Astrocyte (in vitro differentiated cells and primary cell): Measurements from ENCODE around the gene ZNF813. TPM values are rescaled to one million over a fixed set of nuclear protein-coding genes. Genes with fewer than 3 reads are reported as not detected.
"Not testable (repeated sequence)": the region's sequence is repeated elsewhere in the genome, so short reads cannot be mapped to it uniquely, and the experiment has no call there.

ENCODE experiments used
- DNase-seq: peaks from one replicate; pipeline ENCODE4 v3.0.0-alpha.2; 2010; ENCODE audit warnings: low read depth
- FAIRE-seq: peaks from 2 replicates; lab custom pipeline; 2011; peaks lifted over from hg19 to GRCh38; lab: Jason Lieb, UNC
- H2AFZ ChIP-seq: 2 replicates; pipeline ENCODE4 v1.6.0; 2012; ENCODE audit warnings: low read depth, low read length, inconsistent platforms
- H3K27ac ChIP-seq: 2 replicates; pipeline ENCODE4 v1.5.1; 2011; ENCODE audit warnings: low read depth, low read length, inconsistent platforms
- H3K27me3 ChIP-seq: 2 replicates; pipeline ENCODE4 v1.6.0; 2011; ENCODE audit warnings: low read length, inconsistent platforms; ENCODE audit not compliant: insufficient read depth
- H3K36me3 ChIP-seq: 2 replicates; pipeline ENCODE4 v1.5.1; 2011; ENCODE audit warnings: low read length, inconsistent platforms; ENCODE audit not compliant: insufficient read depth
- H3K4me1 ChIP-seq: 2 replicates; pipeline ENCODE4 v1.5.1; 2011; ENCODE audit warnings: low read length, inconsistent platforms; ENCODE audit not compliant: insufficient read depth
- H3K4me2 ChIP-seq: 2 replicates; pipeline ENCODE4 v1.6.0; 2012; ENCODE audit warnings: low read length, inconsistent platforms
- H3K4me3 ChIP-seq: 2 replicates; pipeline ENCODE4 v1.5.1; 2011; ENCODE audit warnings: low read depth, mild to moderate bottlenecking, low read length, inconsistent platforms; ENCODE audit not compliant: insufficient read depth
- H3K79me2 ChIP-seq: 2 replicates; pipeline ENCODE4 v1.6.0; 2012; ENCODE audit warnings: mild to moderate bottlenecking, low read length, inconsistent platforms; ENCODE audit not compliant: insufficient read depth
- H3K9ac ChIP-seq: 2 replicates; pipeline ENCODE4 v1.6.0; 2012; ENCODE audit warnings: mild to moderate bottlenecking, low read length, inconsistent platforms
- H3K9me3 ChIP-seq: 2 replicates; pipeline ENCODE4 v1.5.1; 2012; ENCODE audit warnings: low read depth, mild to moderate bottlenecking, low read length, inconsistent platforms; ENCODE audit not compliant: insufficient read depth
- H4K20me1 ChIP-seq: 2 replicates; pipeline ENCODE4 v1.6.0; 2012; ENCODE audit warnings: low read length, inconsistent platforms; ENCODE audit not compliant: insufficient read depth
- H3K27ac Mint-ChIP-seq: one replicate; pipeline ENCODE4 v1.8.0; 2021; ENCODE audit warnings: mild to moderate bottlenecking, mixed read lengths; ENCODE audit not compliant: unreplicated experiment
- H3K27me3 Mint-ChIP-seq: one replicate; pipeline ENCODE4 v1.8.0; 2021; ENCODE audit warnings: low read depth, mixed read lengths; ENCODE audit not compliant: unreplicated experiment
- H3K36me3 Mint-ChIP-seq: one replicate; pipeline ENCODE4 v1.8.0; 2021; ENCODE audit warnings: low read depth, mixed read lengths; ENCODE audit not compliant: unreplicated experiment
- H3K4me1 Mint-ChIP-seq: one replicate; pipeline ENCODE4 v1.8.0; 2021; ENCODE audit warnings: low read depth, mixed read lengths; ENCODE audit not compliant: unreplicated experiment
- H3K4me3 Mint-ChIP-seq: one replicate; pipeline ENCODE4 v1.8.0; 2021; ENCODE audit warnings: mild to moderate bottlenecking, moderate library complexity, mixed read lengths; ENCODE audit not compliant: unreplicated experiment
- H3K9me3 Mint-ChIP-seq: one replicate; pipeline ENCODE4 v1.8.0; 2021; ENCODE audit warnings: mild to moderate bottlenecking, mixed read lengths; ENCODE audit not compliant: unreplicated experiment
- EZH2 ChIP-seq: IDR thresholded peaks from 2 replicates; pipeline ENCODE4 v1.6.1; 2012; ENCODE audit warnings: mild to moderate bottlenecking, low read length, inconsistent platforms; ENCODE audit not compliant: insufficient read depth
- total RNA-seq: library from RNA; stranded (reverse); gene quantifications from 2 replicates; pipeline ENCODE4 v1.2.1, GENCODE V29; 2021
- TF ChIP-seq, protein P1 (sequence below): IDR thresholded peaks from 2 replicates; pipeline ENCODE4 v1.5.1; 2011; ENCODE audit warnings: low read depth, mild to moderate bottlenecking, inconsistent platforms, low read length, moderate library complexity; ENCODE audit not compliant: insufficient read depth

ZNF813 gene
- total RNA-seq, 1 donor from 2014 or later, result 3.7 TPM

GRCh38 chr19:53462861-53463260, 4.7 kb upstream of the ZNF813 start:
- Histone ChIP-seq H3K9me3 (no peaks in the 10 kb centered on the region), H3K9ac (no peak overlapping the region), H2AFZ (peak overlapping the region; percentile 26), H3K27me3 (no peaks in the 10 kb centered on the region), H3K4me3 (no peak overlapping the region), H3K36me3 (no peaks in the 10 kb centered on the region), H4K20me1 (no peaks in the 10 kb centered on the region), H3K27ac (no peak overlapping the region), H3K79me2 (no peaks in the 10 kb centered on the region), H3K4me1 (no peaks in the 10 kb centered on the region), H3K4me2 (no peak overlapping the region)
- H3K27me3 Mint-ChIP-seq, result peaks cover 1% of the 10 kb centered on the region
- no peak overlapping the region for H3K4me3 Mint-ChIP-seq
- H3K4me1 Mint-ChIP-seq, result no peaks in the 10 kb centered on the region
- DNase-seq, result no peak
- H3K9me3 Mint-ChIP-seq, result peaks cover 24% of the 10 kb centered on the region
- peaks cover 17% of the 10 kb centered on the region for H3K36me3 Mint-ChIP-seq
- FAIRE-seq, result no peak
- no peak overlapping the region for H3K27ac Mint-ChIP-seq
- TF ChIP-seq, protein P1, sequence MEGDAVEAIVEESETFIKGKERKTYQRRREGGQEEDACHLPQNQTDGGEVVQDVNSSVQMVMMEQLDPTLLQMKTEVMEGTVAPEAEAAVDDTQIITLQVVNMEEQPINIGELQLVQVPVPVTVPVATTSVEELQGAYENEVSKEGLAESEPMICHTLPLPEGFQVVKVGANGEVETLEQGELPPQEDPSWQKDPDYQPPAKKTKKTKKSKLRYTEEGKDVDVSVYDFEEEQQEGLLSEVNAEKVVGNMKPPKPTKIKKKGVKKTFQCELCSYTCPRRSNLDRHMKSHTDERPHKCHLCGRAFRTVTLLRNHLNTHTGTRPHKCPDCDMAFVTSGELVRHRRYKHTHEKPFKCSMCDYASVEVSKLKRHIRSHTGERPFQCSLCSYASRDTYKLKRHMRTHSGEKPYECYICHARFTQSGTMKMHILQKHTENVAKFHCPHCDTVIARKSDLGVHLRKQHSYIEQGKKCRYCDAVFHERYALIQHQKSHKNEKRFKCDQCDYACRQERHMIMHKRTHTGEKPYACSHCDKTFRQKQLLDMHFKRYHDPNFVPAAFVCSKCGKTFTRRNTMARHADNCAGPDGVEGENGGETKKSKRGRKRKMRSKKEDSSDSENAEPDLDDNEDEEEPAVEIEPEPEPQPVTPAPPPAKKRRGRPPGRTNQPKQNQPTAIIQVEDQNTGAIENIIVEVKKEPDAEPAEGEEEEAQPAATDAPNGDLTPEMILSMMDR, result no peak
- no peak for TF ChIP-seq EZH2

GRCh38 chr19:53463263-53463662, 4.3 kb upstream of the ZNF813 start:
- Histone ChIP-seq H3K79me2 (no peaks in the 10 kb centered on the region), H2AFZ (peak overlapping the region; percentile 26), H3K4me3 (no peak overlapping the region), H3K36me3 (no peaks in the 10 kb centered on the region), H3K4me1 (no peaks in the 10 kb centered on the region), H3K9ac (no peak overlapping the region), H4K20me1 (no peaks in the 10 kb centered on the region), H3K27me3 (no peaks in the 10 kb centered on the region), H3K4me2 (no peak overlapping the region), H3K9me3 (no peaks in the 10 kb centered on the region), H3K27ac (no peak overlapping the region)
- no peak overlapping the region for H3K4me3 Mint-ChIP-seq
- H3K27me3 Mint-ChIP-seq, result peaks cover 1% of the 10 kb centered on the region
- DNase-seq (peak; percentile 18), FAIRE-seq (no peak)
- no peaks in the 10 kb centered on the region for H3K4me1 Mint-ChIP-seq
- no peak overlapping the region for H3K27ac Mint-ChIP-seq
- H3K9me3 Mint-ChIP-seq, result peaks cover 22% of the 10 kb centered on the region
- peaks cover 13% of the 10 kb centered on the region for H3K36me3 Mint-ChIP-seq
- TF ChIP-seq, protein P1, result no peak
- TF ChIP-seq EZH2, result no peak

DNA sequence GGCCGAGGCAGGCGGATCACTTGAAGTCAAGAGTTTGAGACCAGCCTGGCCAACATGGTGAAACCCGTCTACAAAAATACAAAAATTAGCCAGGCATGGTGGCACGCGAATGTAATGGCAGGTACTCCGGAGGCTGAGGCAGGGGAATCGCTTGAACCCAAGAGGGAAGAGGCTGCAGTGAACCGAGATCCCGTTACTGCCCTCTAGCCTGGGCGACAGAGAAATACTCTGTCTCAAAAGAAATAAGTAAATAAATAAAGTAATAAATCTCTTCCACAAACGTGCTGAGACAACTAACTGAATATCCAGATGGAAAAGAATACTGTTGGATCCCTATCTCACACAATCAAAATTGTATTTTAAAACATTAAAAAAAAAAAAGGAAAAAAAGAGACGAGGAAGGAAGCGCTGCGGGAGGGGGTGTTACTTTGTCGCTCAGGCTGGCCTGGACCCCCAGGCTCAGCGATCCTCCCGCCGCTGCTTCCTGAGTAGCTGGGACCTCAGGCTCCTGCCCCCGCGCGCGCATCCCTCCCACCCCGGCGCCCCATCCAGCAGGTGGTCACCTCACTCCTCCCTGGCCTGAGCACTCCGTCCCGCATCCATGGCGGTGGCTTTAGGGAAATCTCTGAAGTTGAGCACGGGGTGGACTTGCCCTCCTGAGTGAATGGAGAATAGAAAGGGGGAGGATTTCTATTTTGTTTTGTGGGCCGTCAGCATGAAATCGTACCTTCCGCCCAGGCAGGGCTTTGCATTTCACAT, 628 bp upstream of the ZNF813 start:
- peak overlapping the region; percentile 76 for H3K4me3 ChIP-seq
- no peaks in the 10 kb centered on the region for H4K20me1 ChIP-seq
- H3K27me3 ChIP-seq, result no peaks in the 10 kb centered on the region
- peak overlapping the region; percentile 97 for H2AFZ ChIP-seq
- Mint-ChIP-seq H3K4me3 (peak overlapping the region; percentile 98), H3K4me1 (peaks cover 3% of the 10 kb centered on the region), H3K27ac (no peak overlapping the region), H3K9me3 (peaks cover 13% of the 10 kb centered on the region), H3K36me3 (peaks cover 4% of the 10 kb centered on the region), H3K27me3 (peaks cover 1% of the 10 kb centered on the region)
- peak overlapping the region; percentile 89 for H3K4me2 ChIP-seq
- H3K9ac ChIP-seq, result no peak overlapping the region
- TF ChIP-seq, protein P1, result no peak
- TF ChIP-seq EZH2, result no peak
- no peaks in the 10 kb centered on the region for H3K4me1 ChIP-seq
- H3K79me2 ChIP-seq, result no peaks in the 10 kb centered on the region
- DNase-seq, result peak; percentile 2
- FAIRE-seq, result no peak
- H3K36me3 ChIP-seq, result no peaks in the 10 kb centered on the region
- no peak overlapping the region for H3K27ac ChIP-seq
- no peaks in the 10 kb centered on the region for H3K9me3 ChIP-seq

DNA sequence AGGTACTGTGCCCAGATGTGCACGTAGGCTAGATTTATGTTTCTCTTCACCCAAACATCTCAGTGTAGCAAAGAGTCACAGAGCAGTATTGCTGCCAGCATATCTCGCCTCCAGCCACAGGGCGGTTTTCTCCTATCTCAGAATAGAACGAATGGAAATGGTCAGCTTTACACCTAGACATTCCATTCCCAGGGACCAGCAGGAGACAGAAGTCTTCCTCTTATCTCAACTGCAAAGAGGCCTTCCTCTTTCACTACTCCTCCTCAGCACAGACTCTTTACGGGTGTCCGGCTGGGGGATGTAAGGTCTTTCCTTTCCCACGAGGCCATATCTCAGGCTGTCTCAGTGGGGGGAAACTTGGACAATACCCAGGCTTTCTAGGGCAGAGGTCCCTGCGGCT, 1.1 kb downstream of the ZNF813 start:
- H3K4me3 ChIP-seq, result peak overlapping the region; percentile 76
- not testable (repeated sequence) for H3K79me2 ChIP-seq, H3K4me1 ChIP-seq, H3K9me3 Mint-ChIP-seq, H3K9ac ChIP-seq, H3K4me1 Mint-ChIP-seq, H2AFZ ChIP-seq, H3K27ac Mint-ChIP-seq, H3K27me3 Mint-ChIP-seq, H3K9me3 ChIP-seq, FAIRE-seq, H3K36me3 ChIP-seq, H4K20me1 ChIP-seq, DNase-seq, H3K36me3 Mint-ChIP-seq, H3K27ac ChIP-seq, H3K27me3 ChIP-seq
- H3K4me2 ChIP-seq, result peak overlapping the region; percentile 89
- H3K4me3 Mint-ChIP-seq, result peak overlapping the region; percentile 98
